ENCODE measurements around the gene EGFL6.
A peak's percentile ranks its signal among the peaks of the same experiment; 100 is the strongest.

The EGFL6 gene

GRCh38 chrX:13655674-13656073, 86.3 kb downstream of the EGFL6 start:
- no peak for TF ChIP-seq TEAD4 (IDR thresholded peaks at IDR 0.05)
- no peak for TF ChIP-seq USF1 (IDR thresholded peaks at IDR 0.05)
- no peak for TF ChIP-seq NFIC (IDR thresholded peaks at IDR 0.05)

- TF ChIP-seq CREB1 (IDR thresholded peaks at IDR 0.05; ENCODE audit: low read depth) (no peak), MAX (IDR thresholded peaks at IDR 0.05) (no peak), FOXM1 (IDR thresholded peaks at IDR 0.05; ENCODE audit: borderline replicate concordance, low read depth) (peak; percentile 38; the same call in 1 of the 2 replicates), RAD21 (IDR thresholded peaks at IDR 0.05; ENCODE audit: low read depth) (peak; percentile 62), TAF1 (IDR thresholded peaks at IDR 0.05; ENCODE audit: low read depth) (no peak)
Measured at GRCh38 chrX:13658602-13659001, 89.2 kb downstream of the EGFL6 start.

- TF ChIP-seq TAF1 (IDR thresholded peaks at IDR 0.05; ENCODE audit: low read depth): no peak
- TF ChIP-seq EGR1 (IDR thresholded peaks at IDR 0.05): no peak
- no peak for TF ChIP-seq CEBPB (IDR thresholded peaks at IDR 0.05)
- no peak for TF ChIP-seq RAD21 (IDR thresholded peaks at IDR 0.05; ENCODE audit: low read depth)
- TF ChIP-seq REST (IDR thresholded peaks at IDR 0.05; ENCODE audit: low read depth): no peak
- TF ChIP-seq TCF12 (IDR thresholded peaks at IDR 0.05; ENCODE audit: low read depth): no peak
- no peak for TF ChIP-seq MAX (IDR thresholded peaks at IDR 0.05)
- no peak for TF ChIP-seq ZBTB7A (IDR thresholded peaks at IDR 0.05; ENCODE audit: low read depth)
- no peak for TF ChIP-seq TEAD4 (IDR thresholded peaks at IDR 0.05)
- TF ChIP-seq CREB1 (IDR thresholded peaks at IDR 0.05; ENCODE audit: low read depth): no peak
- no peak for TF ChIP-seq EP300 (IDR thresholded peaks at IDR 0.05; ENCODE audit: borderline replicate concordance)
- TF ChIP-seq FOXM1 (IDR thresholded peaks at IDR 0.05; ENCODE audit: borderline replicate concordance, low read depth): no peak
- no peak for TF ChIP-seq NFIC (IDR thresholded peaks at IDR 0.05)
- no peak for TF ChIP-seq USF1 (IDR thresholded peaks at IDR 0.05)
- TF ChIP-seq YY1 (IDR thresholded peaks at IDR 0.05; ENCODE audit: low read depth): no peak
Measured at GRCh38 chrX:13659063-13659462, 89.7 kb downstream of the EGFL6 start.

GRCh38 chrX:13661735-13662288, 92.4 kb downstream of the EGFL6 start:
- TF ChIP-seq FOXM1 (IDR thresholded peaks at IDR 0.05; ENCODE audit: borderline replicate concordance, low read depth) (no peak), USF1 (IDR thresholded peaks at IDR 0.05) (no peak), MAX (IDR thresholded peaks at IDR 0.05) (no peak), CEBPB (IDR thresholded peaks at IDR 0.05) (no peak), EGR1 (IDR thresholded peaks at IDR 0.05) (no peak), NFIC (IDR thresholded peaks at IDR 0.05) (no peak), RAD21 (IDR thresholded peaks at IDR 0.05; ENCODE audit: low read depth) (no peak), TCF12 (IDR thresholded peaks at IDR 0.05; ENCODE audit: low read depth) (no peak), ZBTB7A (IDR thresholded peaks at IDR 0.05; ENCODE audit: low read depth) (no peak)

- TF ChIP-seq FOXM1 (IDR thresholded peaks at IDR 0.05; ENCODE audit: borderline replicate concordance, low read depth) (no peak), REST (IDR thresholded peaks at IDR 0.05; ENCODE audit: low read depth) (no peak), MAX (IDR thresholded peaks at IDR 0.05) (no peak), EGR1 (IDR thresholded peaks at IDR 0.05) (no peak), TCF12 (IDR thresholded peaks at IDR 0.05; ENCODE audit: low read depth) (no peak), EP300 (IDR thresholded peaks at IDR 0.05; ENCODE audit: borderline replicate concordance) (no peak), USF1 (IDR thresholded peaks at IDR 0.05) (no peak), TAF1 (IDR thresholded peaks at IDR 0.05; ENCODE audit: low read depth) (no peak), CREB1 (IDR thresholded peaks at IDR 0.05; ENCODE audit: low read depth) (no peak), ZBTB7A (IDR thresholded peaks at IDR 0.05; ENCODE audit: low read depth) (no peak), RAD21 (IDR thresholded peaks at IDR 0.05; ENCODE audit: low read depth) (no peak), NFIC (IDR thresholded peaks at IDR 0.05) (no peak), TEAD4 (IDR thresholded peaks at IDR 0.05) (no peak), YY1 (IDR thresholded peaks at IDR 0.05; ENCODE audit: low read depth) (no peak), CEBPB (IDR thresholded peaks at IDR 0.05) (no peak)
Measured at GRCh38 chrX:13662355-13662791, 93.0 kb downstream of the EGFL6 start.

Measured in Ishikawa (cell line).